PC-9 (cell line): ENCODE data around the gene CEP170.

Experiments used
- EZH2 ChIP-seq: fragments of 200-600 bp; sonication (generic); IDR thresholded peaks from 2 replicates; pipeline ENCODE4 v1.8.0; 2017; ENCODE audit warnings: antibody characterized with exemption, low read depth
- TF ChIP-seq, protein P1 (sequence below): fragments of 200-600 bp; sonication (generic); conservative IDR thresholded peaks from 2 replicates; pipeline ENCODE4 v1.6.1; 2017; ENCODE audit warnings: mixed run types, antibody characterized with exemption, mild to moderate bottlenecking, moderate library complexity

DNA sequence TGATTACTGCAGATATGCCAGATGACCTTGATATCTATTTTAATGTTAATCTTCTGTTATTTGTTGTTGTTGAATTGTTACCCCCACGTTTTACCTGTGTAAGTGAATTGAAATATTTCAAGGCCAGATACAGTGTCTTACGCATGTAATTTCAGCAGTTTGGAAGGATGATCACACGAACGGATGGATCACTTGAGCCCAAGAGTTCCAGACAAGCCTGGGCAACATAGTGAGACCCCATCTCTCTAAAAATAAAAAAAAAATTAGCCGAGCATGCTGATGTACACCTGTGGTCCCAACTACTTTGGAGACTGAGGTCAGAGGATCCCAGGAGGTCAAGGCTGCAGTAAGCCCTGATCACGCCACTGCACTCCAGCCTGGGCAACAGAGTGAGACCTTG is 33.0 kb upstream of the CEP170 start:
- no peak for TF ChIP-seq EZH2
- TF ChIP-seq, protein P1, sequence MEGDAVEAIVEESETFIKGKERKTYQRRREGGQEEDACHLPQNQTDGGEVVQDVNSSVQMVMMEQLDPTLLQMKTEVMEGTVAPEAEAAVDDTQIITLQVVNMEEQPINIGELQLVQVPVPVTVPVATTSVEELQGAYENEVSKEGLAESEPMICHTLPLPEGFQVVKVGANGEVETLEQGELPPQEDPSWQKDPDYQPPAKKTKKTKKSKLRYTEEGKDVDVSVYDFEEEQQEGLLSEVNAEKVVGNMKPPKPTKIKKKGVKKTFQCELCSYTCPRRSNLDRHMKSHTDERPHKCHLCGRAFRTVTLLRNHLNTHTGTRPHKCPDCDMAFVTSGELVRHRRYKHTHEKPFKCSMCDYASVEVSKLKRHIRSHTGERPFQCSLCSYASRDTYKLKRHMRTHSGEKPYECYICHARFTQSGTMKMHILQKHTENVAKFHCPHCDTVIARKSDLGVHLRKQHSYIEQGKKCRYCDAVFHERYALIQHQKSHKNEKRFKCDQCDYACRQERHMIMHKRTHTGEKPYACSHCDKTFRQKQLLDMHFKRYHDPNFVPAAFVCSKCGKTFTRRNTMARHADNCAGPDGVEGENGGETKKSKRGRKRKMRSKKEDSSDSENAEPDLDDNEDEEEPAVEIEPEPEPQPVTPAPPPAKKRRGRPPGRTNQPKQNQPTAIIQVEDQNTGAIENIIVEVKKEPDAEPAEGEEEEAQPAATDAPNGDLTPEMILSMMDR, result no peak
